Spleen (tissue), 11 donors: ENCODE measurements around the gene HIP1. TPM values are rescaled to one million over a fixed set of nuclear protein-coding genes. Genes with fewer than 3 reads are reported as not detected.

Experiments
- DNase-seq: peaks from one replicate; pipeline ENCODE4 v3.0.0-alpha.2; 2020
- H3K27ac ChIP-seq, 8 donors: fragments of 200-600 bp; sonication (generic) in 7 of 8; 1 replicate in 4 of 8; 2 replicates in 4 of 8; pipeline versions ENCODE4 v1.5.0 to v1.8.0; 2016 to 2021; ENCODE audit warnings: inconsistent platforms in 4 of 8, mild to moderate bottlenecking in 4 of 8, moderate library complexity in 1 of 8
- H3K27me3 ChIP-seq, 7 donors: fragments of 200-600 bp; sonication (generic) in 6 of 7; replicated peaks in 1 of 7; 1 replicate in 4 of 7; 2 replicates in 3 of 7; pipeline versions ENCODE4 v1.5.0 to v1.8.0; 2016 to 2021; ENCODE audit warnings: inconsistent platforms in 3 of 7, mild to moderate bottlenecking in 1 of 7
- H3K36me3 ChIP-seq, 6 donors: fragments of 200-600 bp; sonication (generic) in 5 of 6; 1 replicate in 4 of 6; 2 replicates in 2 of 6; pipeline versions ENCODE4 v1.5.0 to v1.8.0; 2016 to 2021; ENCODE audit warnings: inconsistent platforms in 2 of 6
- H3K4me1 ChIP-seq, 6 donors: fragments of 200-600 bp; sonication (generic) in 5 of 6; 1 replicate in 3 of 6; 2 replicates in 3 of 6; pipeline versions ENCODE4 v1.5.0 to v1.8.0; 2016 to 2021; ENCODE audit warnings: inconsistent platforms in 3 of 6
- H3K4me3 ChIP-seq, 8 donors: fragments of 200-600 bp; sonication (generic) in 7 of 8; 1 replicate in 4 of 8; 2 replicates in 4 of 8; pipeline versions ENCODE4 v1.5.0 to v1.8.0; 2016 to 2021; ENCODE audit warnings: inconsistent platforms in 4 of 8, mild to moderate bottlenecking in 4 of 8, moderate library complexity in 2 of 8
- H3K9me3 ChIP-seq, 8 donors: fragments of 200-600 bp; sonication (generic) in 7 of 8; 1 replicate in 4 of 8; 2 replicates in 4 of 8; pipeline versions ENCODE4 v1.5.0 to v1.8.0; 2016 to 2021; ENCODE audit warnings: inconsistent platforms in 4 of 8
- CTCF ChIP-seq, 11 experiments: fragments of 200-600 bp in 7 of 11; fragments of 450-650 bp in 4 of 11; sonication (generic) in 4 of 11; IDR thresholded peaks in 8 of 11; conservative IDR thresholded peaks in 3 of 11; 1 replicate in 7 of 11; 2 replicates in 4 of 11; pipeline versions ENCODE4 v1.4.0 to v1.8.0; 2016 to 2021; ENCODE audit warnings: antibody characterized with exemption in 11 of 11, inconsistent platforms in 4 of 11, mild to moderate bottlenecking in 1 of 11
- POLR2A ChIP-seq, 3 donors: fragments of 450-650 bp; IDR thresholded peaks; one replicate each; pipeline ENCODE4 v1.5.1; 2017; ENCODE audit warnings: antibody characterized with exemption in 3 of 3, mild to moderate bottlenecking in 1 of 3
- POLR2AphosphoS5 ChIP-seq, 3 donors: sonication (generic); formaldehyde crosslinking; IDR thresholded peaks; one replicate each; pipeline ENCODE4 v1.5.1; 2017; ENCODE audit warnings: antibody characterized with exemption in 3 of 3
- WGBS, 5 donors: extraction: QIAGEN DNeasy Blood & Tissue Kit in 3 of 5; methylation state at CpG; one replicate each; pipeline versions ENCODE4 v1.1.5 to v1.1.7; 2013 to 2018; 5-methylcytosine and 5-hydroxymethylcytosine counted together
- intact Hi-C: fragments of 100-400 bp; cut with DNase I; formaldehyde crosslinking; loops from one replicate; pipeline ENCODE4 v1.15.0; 2023; ENCODE audit warnings: low total_unique reads
- polyA plus RNA-seq, 3 donors: library from polyadenylated mRNA; stranded (reverse); fragments of 200-250 nt; gene quantifications; one replicate each; pipeline ENCODE4 v1.2.1, GENCODE V29; 2013
- total RNA-seq, 7 donors: library from RNA; depleted of rRNA in 3 of 7; stranded (reverse); fragments of >200 nt in 3 of 7; fragmentation: NEBNext Ultra II Directional in 4 of 7; extraction: Animal tissue kit (Norgen Biotek cat#: 25700) in 4 of 7; gene quantifications; one replicate each; pipeline versions ENCODE4 v1.1.0 to v1.2.1, GENCODE V29; 2016 to 2021
- donor health status: healthy with polysubstance abuse.
- donor health status: DM: no; HTN: no; CAD: no; lungs with moderate emphysema.
- donor health status: DM: no; HTN: no; CAD: no.
- donor health status: Bipolar disorder and iron deficiency.
- donor health status: healthy.
- donor health status: DM: no; HTN: no; CAD: no.
- donor health status: DM: yes; HTN: yes; CAD: no.

Gene HIP1
- total and polyA plus RNA-seq, 10 donors: 3.4 to 52.6 (median 35.1) TPM

- 67 to 86% (median 77%) methylated on average over 4 of the region's 4 CpGs for WGBS, 5 donors
- Histone ChIP-seq H3K36me3 (no peaks in the 10 kb centered on the region), H3K27ac (no peak overlapping the region), H3K27me3 (no peaks in the 10 kb centered on the region), H3K4me1 (no peaks in the 10 kb centered on the region), H3K9me3 (peaks cover 0 to 20% (median 14%) of the 10 kb centered on the region in 8 donors), H3K4me3 (no peak overlapping the region)
- intact Hi-C loops: no loop called here
- TF ChIP-seq POLR2A (IDR thresholded peaks at IDR 0.05) (no peak), POLR2AphosphoS5 (IDR thresholded peaks at IDR 0.05) (no peak), CTCF (IDR thresholded peaks at IDR 0.05 in 8 of 11, conservative IDR thresholded peaks at IDR 0.05 in 3 of 11) (no peak)
- DNase-seq: no peak
Observed at GRCh38 chr7:75704928-75705327, 33.8 kb downstream of the HIP1 start.

- 88 to 99% (median 94%) methylated on average over 4 of the region's 4 CpGs for WGBS, 5 donors
- Histone ChIP-seq H3K9me3 (no peaks in the 10 kb centered on the region), H3K36me3 (no peaks in the 10 kb centered on the region), H3K4me1 (no peaks in the 10 kb centered on the region), H3K4me3 (no peak overlapping the region), H3K27me3 (no peaks in the 10 kb centered on the region), H3K27ac (no peak overlapping the region)
- TF ChIP-seq POLR2A (IDR thresholded peaks at IDR 0.05) (no peak), CTCF (IDR thresholded peaks at IDR 0.05 in 8 of 11, conservative IDR thresholded peaks at IDR 0.05 in 3 of 11) (no peak), POLR2AphosphoS5 (IDR thresholded peaks at IDR 0.05) (no peak)
- DNase-seq: no peak
- intact Hi-C loops: no loop called here
Observed at GRCh38 chr7:75702515-75702914, 36.2 kb downstream of the HIP1 start.

DNA sequence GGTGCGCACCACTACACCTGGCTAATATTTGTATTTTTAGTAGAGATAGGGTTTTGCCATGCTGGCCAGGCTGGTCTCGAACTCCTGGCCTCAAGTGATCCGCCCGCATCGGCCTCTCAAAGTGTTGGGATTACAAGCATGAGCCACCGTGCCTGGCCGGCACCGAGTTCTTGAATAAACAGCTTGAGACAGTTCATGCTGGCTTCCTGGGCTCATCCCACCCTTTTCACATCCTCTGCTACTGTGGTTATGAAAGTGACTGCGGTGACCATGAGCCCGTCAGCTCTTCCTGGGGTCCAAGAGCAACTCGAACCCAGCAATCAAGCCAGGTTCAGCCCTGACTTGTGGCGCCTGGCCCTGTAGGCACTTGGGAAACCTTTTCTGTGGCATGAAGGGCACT, 38.7 kb downstream of the HIP1 start:
- intact Hi-C loops: no loop called here
- 83 to 94% (median 91%) methylated on average over 12 of the region's 12 CpGs for WGBS, 5 donors
- Histone ChIP-seq H3K4me1 (no peaks in the 10 kb centered on the region), H3K36me3 (no peaks in the 10 kb centered on the region), H3K9me3 (no peaks in the 10 kb centered on the region), H3K4me3 (no peak overlapping the region), H3K27me3 (no peaks in the 10 kb centered on the region), H3K27ac (no peak overlapping the region)
- DNase-seq: peak; percentile 62
- TF ChIP-seq POLR2A (IDR thresholded peaks at IDR 0.05) (no peak), CTCF (IDR thresholded peaks at IDR 0.05 in 8 of 11, conservative IDR thresholded peaks at IDR 0.05 in 3 of 11) (no peak), POLR2AphosphoS5 (IDR thresholded peaks at IDR 0.05) (no peak)

DNA sequence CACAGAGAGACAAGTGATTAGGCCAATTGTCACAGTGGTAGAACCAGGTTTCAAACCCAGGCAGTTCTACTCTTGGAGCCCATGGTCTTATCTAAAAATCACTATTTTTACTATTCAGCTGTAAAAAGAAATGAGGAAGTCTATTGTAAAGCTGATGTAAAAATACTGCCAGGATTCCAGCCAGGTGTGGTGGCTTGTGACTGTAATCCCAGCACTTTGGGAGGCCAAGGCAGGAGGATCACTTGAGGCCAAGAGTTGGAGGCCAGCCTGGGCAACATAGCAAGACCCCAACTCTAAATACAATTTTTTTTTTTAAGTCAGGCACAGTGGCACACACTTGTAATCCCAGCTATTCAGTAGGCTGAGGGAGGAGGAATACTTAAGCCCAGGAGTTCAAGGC, 40.4 kb downstream of the HIP1 start:
- intact Hi-C loops: no loop called here
- TF ChIP-seq POLR2AphosphoS5 (IDR thresholded peaks at IDR 0.05) (no peak), POLR2A (IDR thresholded peaks at IDR 0.05) (no peak), CTCF (IDR thresholded peaks at IDR 0.05 in 8 of 11, conservative IDR thresholded peaks at IDR 0.05 in 3 of 11) (no peak)
- H3K4me3 ChIP-seq: no peak overlapping the region
- no peaks in the 10 kb centered on the region for H3K27me3 ChIP-seq
- H3K27ac ChIP-seq: no peak overlapping the region
- DNase-seq: no peak
- H3K36me3 ChIP-seq: no peaks in the 10 kb centered on the region
- no peaks in the 10 kb centered on the region for H3K4me1 ChIP-seq
- no peaks in the 10 kb centered on the region for H3K9me3 ChIP-seq
